Measurements from ENCODE around the gene GLIS1. TPM values are rescaled to one million over a fixed set of nuclear protein-coding genes. Genes with fewer than 3 reads are reported as not detected.

The GLIS1 gene
- total RNA-seq, 1 donor from 2014 or later, result not detected

DNA sequence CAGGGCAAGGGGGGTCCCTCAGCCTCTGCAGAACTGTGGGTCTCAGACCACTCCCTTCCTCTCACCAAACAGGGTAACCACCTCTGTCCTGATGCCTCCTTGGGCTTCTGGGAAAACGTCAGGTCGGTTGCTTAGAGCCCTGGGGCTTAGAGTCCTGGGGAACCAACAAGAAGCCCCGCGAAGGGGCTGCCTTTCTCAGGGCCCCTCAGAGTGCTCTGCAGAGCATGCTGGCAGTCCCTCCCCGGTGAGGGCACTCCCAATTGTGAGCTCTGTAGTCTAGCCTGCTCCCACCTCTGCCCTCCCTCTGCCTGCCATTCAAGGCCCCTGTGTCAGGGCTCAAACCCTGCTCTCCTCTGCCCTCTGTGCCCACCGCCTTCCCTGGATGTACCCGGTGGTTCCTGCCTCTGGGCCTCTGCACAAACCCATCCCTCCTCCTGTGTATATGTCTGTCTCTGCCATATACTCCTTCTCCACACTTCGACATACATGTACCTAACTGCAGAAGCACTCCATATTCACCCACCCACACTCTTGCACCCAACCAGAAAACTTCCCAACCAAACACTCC is 187.5 kb downstream of the GLIS1 start:
- TF ChIP-seq, protein P1, sequence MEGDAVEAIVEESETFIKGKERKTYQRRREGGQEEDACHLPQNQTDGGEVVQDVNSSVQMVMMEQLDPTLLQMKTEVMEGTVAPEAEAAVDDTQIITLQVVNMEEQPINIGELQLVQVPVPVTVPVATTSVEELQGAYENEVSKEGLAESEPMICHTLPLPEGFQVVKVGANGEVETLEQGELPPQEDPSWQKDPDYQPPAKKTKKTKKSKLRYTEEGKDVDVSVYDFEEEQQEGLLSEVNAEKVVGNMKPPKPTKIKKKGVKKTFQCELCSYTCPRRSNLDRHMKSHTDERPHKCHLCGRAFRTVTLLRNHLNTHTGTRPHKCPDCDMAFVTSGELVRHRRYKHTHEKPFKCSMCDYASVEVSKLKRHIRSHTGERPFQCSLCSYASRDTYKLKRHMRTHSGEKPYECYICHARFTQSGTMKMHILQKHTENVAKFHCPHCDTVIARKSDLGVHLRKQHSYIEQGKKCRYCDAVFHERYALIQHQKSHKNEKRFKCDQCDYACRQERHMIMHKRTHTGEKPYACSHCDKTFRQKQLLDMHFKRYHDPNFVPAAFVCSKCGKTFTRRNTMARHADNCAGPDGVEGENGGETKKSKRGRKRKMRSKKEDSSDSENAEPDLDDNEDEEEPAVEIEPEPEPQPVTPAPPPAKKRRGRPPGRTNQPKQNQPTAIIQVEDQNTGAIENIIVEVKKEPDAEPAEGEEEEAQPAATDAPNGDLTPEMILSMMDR (IDR thresholded peaks at IDR 0.05), result no peak
- H3K27me3 Mint-ChIP-seq, result peaks cover 7% of the 10 kb centered on the region
- DNase-seq, result peak; percentile 12
- no peaks in the 10 kb centered on the region for H3K36me3 Mint-ChIP-seq (ENCODE audit: low read depth)
- intact Hi-C loops (cut with micrococcal nuclease), result no loop called here
- CTCF ChIA-PET, result no interaction called here
- POLR2A ChIA-PET, result no interaction called here
- H3K27ac Mint-ChIP-seq, result no peak overlapping the region
- no peaks in the 10 kb centered on the region for H3K4me1 Mint-ChIP-seq
- no peaks in the 10 kb centered on the region for H3K9me3 Mint-ChIP-seq
- ATAC-seq (ENCODE audit: low read depth), result no peak
- H3K4me3 Mint-ChIP-seq, result no peak overlapping the region

DNA sequence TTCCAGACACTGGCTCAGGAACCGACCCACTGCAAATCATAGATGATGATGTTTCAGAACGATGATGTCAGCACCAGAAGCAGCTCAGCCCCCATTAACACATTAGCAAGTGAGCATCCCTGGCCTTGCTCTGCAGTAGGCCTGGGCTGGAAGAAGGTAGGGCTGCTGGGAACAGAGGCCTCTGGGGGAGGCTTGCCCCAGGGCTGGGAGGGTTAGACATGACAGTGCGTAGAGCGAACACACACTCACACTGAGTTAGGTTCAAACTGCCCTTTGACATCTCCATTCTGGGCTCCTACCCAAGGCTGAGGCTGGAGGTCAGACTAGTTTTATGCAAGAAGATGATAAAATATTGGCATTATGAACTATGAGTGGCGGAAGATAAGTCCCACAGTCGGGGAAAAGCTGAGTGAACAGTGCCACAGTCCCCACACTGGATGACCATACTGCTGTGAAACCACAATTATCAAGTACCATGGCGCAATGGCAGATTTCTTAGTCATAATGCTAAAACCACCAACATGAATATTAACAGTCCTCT is 188.7 kb downstream of the GLIS1 start:
- ATAC-seq (ENCODE audit: low read depth), result no peak
- Mint-ChIP-seq H3K27me3 (peaks cover 7% of the 10 kb centered on the region), H3K9me3 (no peaks in the 10 kb centered on the region), H3K4me1 (no peaks in the 10 kb centered on the region), H3K4me3 (no peak overlapping the region), H3K27ac (no peak overlapping the region), H3K36me3 (ENCODE audit: low read depth) (no peaks in the 10 kb centered on the region)
- DNase-seq, result no peak
- ChIA-PET POLR2A (no interaction called here), CTCF (no interaction called here)
- TF ChIP-seq, protein P1 (IDR thresholded peaks at IDR 0.05), result no peak
- intact Hi-C loops (cut with micrococcal nuclease), result no loop called here

GRCh38 chr1:53549781-53550180 is 189.2 kb downstream of the GLIS1 start:
- H3K36me3 Mint-ChIP-seq (ENCODE audit: low read depth), result no peaks in the 10 kb centered on the region
- CTCF ChIA-PET, result no interaction called here
- TF ChIP-seq, protein P1 (IDR thresholded peaks at IDR 0.05), result no peak
- H3K27me3 Mint-ChIP-seq, result peaks cover 7% of the 10 kb centered on the region
- intact Hi-C loops (cut with micrococcal nuclease), result no loop called here
- no peak overlapping the region for H3K27ac Mint-ChIP-seq
- H3K9me3 Mint-ChIP-seq, result no peaks in the 10 kb centered on the region
- DNase-seq (no peak), ATAC-seq (ENCODE audit: low read depth) (no peak)
- H3K4me1 Mint-ChIP-seq, result no peaks in the 10 kb centered on the region
- no peak overlapping the region for H3K4me3 Mint-ChIP-seq
- POLR2A ChIA-PET, result no interaction called here

DNA sequence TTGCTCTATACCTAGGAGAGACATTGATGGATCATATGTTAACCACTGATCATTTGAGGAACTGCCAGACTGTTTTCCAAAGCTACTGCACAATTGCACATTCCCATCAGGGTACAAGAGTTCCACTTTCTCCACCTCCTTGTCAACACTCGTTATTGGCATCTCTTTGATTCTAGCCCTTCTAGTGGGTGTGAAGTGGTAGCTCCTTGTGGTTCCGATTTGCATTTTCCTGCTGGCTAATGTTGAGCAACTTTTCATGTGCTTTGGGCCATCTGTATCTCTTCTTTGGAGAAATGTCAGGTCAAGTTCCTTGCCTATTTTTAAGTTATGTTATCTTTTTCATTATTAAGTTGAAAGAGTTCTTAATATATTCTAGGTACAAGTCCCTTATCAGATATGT is 189.7 kb downstream of the GLIS1 start:
- ChIA-PET CTCF (no interaction called here), POLR2A (no interaction called here)
- H3K9me3 Mint-ChIP-seq, result no peaks in the 10 kb centered on the region
- no peaks in the 10 kb centered on the region for H3K36me3 Mint-ChIP-seq (ENCODE audit: low read depth)
- intact Hi-C loops (cut with micrococcal nuclease), result no loop called here
- no peak overlapping the region for H3K4me3 Mint-ChIP-seq
- no peak for DNase-seq
- no peak overlapping the region for H3K27ac Mint-ChIP-seq
- TF ChIP-seq, protein P1 (IDR thresholded peaks at IDR 0.05), result no peak
- ATAC-seq (ENCODE audit: low read depth), result no peak
- no peaks in the 10 kb centered on the region for H3K4me1 Mint-ChIP-seq
- peaks cover 7% of the 10 kb centered on the region for H3K27me3 Mint-ChIP-seq

GRCh38 chr1:53548031-53548491 is 190.9 kb downstream of the GLIS1 start:
- Mint-ChIP-seq H3K27me3 (peaks cover 4% of the 10 kb centered on the region), H3K9me3 (no peaks in the 10 kb centered on the region), H3K4me3 (no peak overlapping the region), H3K36me3 (ENCODE audit: low read depth) (no peaks in the 10 kb centered on the region), H3K4me1 (no peaks in the 10 kb centered on the region), H3K27ac (no peak overlapping the region)
- POLR2A ChIA-PET, result no interaction called here
- intact Hi-C loops (cut with micrococcal nuclease), result no loop called here
- peak; percentile 8 for DNase-seq
- TF ChIP-seq, protein P1 (IDR thresholded peaks at IDR 0.05), result no peak
- CTCF ChIA-PET, result no interaction called here
- no peak for ATAC-seq (ENCODE audit: low read depth)
